Measurements from ENCODE around the gene CTU1. TPM values are rescaled to one million over a fixed set of nuclear protein-coding genes. Genes with fewer than 3 reads are reported as not detected.

Gene CTU1
- total and polyA plus RNA-seq, 9 donors: 2.7 to 4.8 (median 3.4) TPM

GRCh38 chr19:51124216-51124615 lies 16.0 kb upstream of the CTU1 start:
- no peak overlapping the region for H3K27ac ChIP-seq (ENCODE audit: low read length)
- DNase-seq: no peak
- H3K36me3 ChIP-seq (ENCODE audit: control insufficient read depth, insufficient read depth, low read length): no peaks in the 10 kb centered on the region
- H3K4me3 ChIP-seq (ENCODE audit: low read length): no peak overlapping the region
- no peaks in the 10 kb centered on the region for H3K9me3 ChIP-seq (replicated peaks; ENCODE audit: control insufficient read depth, low read depth, low read length)
- peaks cover 15% of the 10 kb centered on the region for H3K4me1 ChIP-seq (ENCODE audit: control insufficient read depth, insufficient read depth, low read length)
- peaks cover 2% of the 10 kb centered on the region for H3K27me3 ChIP-seq (ENCODE audit: control insufficient read depth, insufficient read depth, low read length)
- WGBS (ENCODE audit: insufficient coverage): 87% methylated on average over 5 of the region's 9 CpGs

DNA sequence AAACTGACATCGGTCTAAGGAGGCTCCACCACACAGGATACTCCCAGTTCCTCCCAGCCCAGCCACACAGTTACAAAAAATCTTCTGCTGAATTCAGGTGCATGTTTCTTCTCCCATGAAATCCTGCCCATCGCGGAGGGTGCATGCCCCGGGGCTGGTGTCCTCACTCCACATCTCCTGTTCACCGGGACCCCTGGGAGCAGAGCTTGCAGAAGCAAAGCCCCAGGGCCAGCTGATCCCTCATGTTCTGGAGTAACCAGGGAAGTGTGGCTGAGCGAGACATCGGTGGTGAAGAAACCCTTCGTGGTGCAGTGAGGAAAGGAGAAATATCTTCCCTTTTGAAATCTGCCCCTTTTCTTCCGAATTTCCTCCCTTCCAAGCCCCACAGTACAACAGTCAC lies 15.6 kb upstream of the CTU1 start:
- Histone ChIP-seq H3K4me3 (ENCODE audit: low read length) (no peak overlapping the region), H3K36me3 (ENCODE audit: control insufficient read depth, insufficient read depth, low read length) (no peaks in the 10 kb centered on the region), H3K27me3 (ENCODE audit: control insufficient read depth, insufficient read depth, low read length) (peaks cover 2% of the 10 kb centered on the region), H3K4me1 (ENCODE audit: control insufficient read depth, insufficient read depth, low read length) (peaks cover 15% of the 10 kb centered on the region), H3K9me3 (replicated peaks; ENCODE audit: control insufficient read depth, low read depth, low read length) (no peaks in the 10 kb centered on the region), H3K27ac (ENCODE audit: low read length) (no peak overlapping the region)
- DNase-seq: no peak
- 71% methylated on average over 3 of the region's 9 CpGs for WGBS (ENCODE audit: insufficient coverage)

GRCh38 chr19:51123381-51123800 lies 15.2 kb upstream of the CTU1 start:
- peaks cover 2% of the 10 kb centered on the region for H3K27me3 ChIP-seq (ENCODE audit: control insufficient read depth, insufficient read depth, low read length)
- no peaks in the 10 kb centered on the region for H3K36me3 ChIP-seq (ENCODE audit: control insufficient read depth, insufficient read depth, low read length)
- no peak overlapping the region for H3K27ac ChIP-seq (ENCODE audit: low read length)
- no peak for DNase-seq
- 48% methylated on average over 4 of the region's 6 CpGs for WGBS (ENCODE audit: insufficient coverage)
- no peak overlapping the region for H3K4me3 ChIP-seq (ENCODE audit: low read length)
- H3K4me1 ChIP-seq (ENCODE audit: control insufficient read depth, insufficient read depth, low read length): peaks cover 12% of the 10 kb centered on the region
- no peaks in the 10 kb centered on the region for H3K9me3 ChIP-seq (replicated peaks; ENCODE audit: control insufficient read depth, low read depth, low read length)

- Histone ChIP-seq H3K4me1 (ENCODE audit: control insufficient read depth, insufficient read depth, low read length) (peaks cover 7% of the 10 kb centered on the region), H3K9me3 (replicated peaks; ENCODE audit: control insufficient read depth, low read depth, low read length) (no peaks in the 10 kb centered on the region), H3K27me3 (ENCODE audit: control insufficient read depth, insufficient read depth, low read length) (peaks cover 2% of the 10 kb centered on the region), H3K4me3 (ENCODE audit: low read length) (no peak overlapping the region), H3K27ac (ENCODE audit: low read length) (no peak overlapping the region), H3K36me3 (ENCODE audit: control insufficient read depth, insufficient read depth, low read length) (no peaks in the 10 kb centered on the region)
- no peak for DNase-seq
- 76% methylated on average over 14 of the region's 22 CpGs for WGBS (ENCODE audit: insufficient coverage)
Observed at GRCh38 chr19:51122112-51122981, 14.1 kb upstream of the CTU1 start.

- DNase-seq: no peak
- 86% methylated on average over 3 of the region's 8 CpGs for WGBS (ENCODE audit: insufficient coverage)
- Histone ChIP-seq H3K4me1 (ENCODE audit: control insufficient read depth, insufficient read depth, low read length) (peaks cover 4% of the 10 kb centered on the region), H3K9me3 (replicated peaks; ENCODE audit: control insufficient read depth, low read depth, low read length) (no peaks in the 10 kb centered on the region), H3K27me3 (ENCODE audit: control insufficient read depth, insufficient read depth, low read length) (peaks cover 3% of the 10 kb centered on the region), H3K36me3 (ENCODE audit: control insufficient read depth, insufficient read depth, low read length) (no peaks in the 10 kb centered on the region), H3K27ac (ENCODE audit: low read length) (no peak overlapping the region), H3K4me3 (ENCODE audit: low read length) (no peak overlapping the region)
Observed at GRCh38 chr19:51121257-51121656, 13.0 kb upstream of the CTU1 start.

- 86% methylated on average over 1 of the region's 6 CpGs for WGBS (ENCODE audit: insufficient coverage)
- Histone ChIP-seq H3K4me3 (ENCODE audit: low read length) (no peak overlapping the region), H3K9me3 (replicated peaks; ENCODE audit: control insufficient read depth, low read depth, low read length) (no peaks in the 10 kb centered on the region), H3K27me3 (ENCODE audit: control insufficient read depth, insufficient read depth, low read length) (peaks cover 4% of the 10 kb centered on the region), H3K27ac (ENCODE audit: low read length) (no peak overlapping the region), H3K4me1 (ENCODE audit: control insufficient read depth, insufficient read depth, low read length) (peaks cover 4% of the 10 kb centered on the region), H3K36me3 (ENCODE audit: control insufficient read depth, insufficient read depth, low read length) (no peaks in the 10 kb centered on the region)
- no peak for DNase-seq
Observed at GRCh38 chr19:51120160-51120559, 12.0 kb upstream of the CTU1 start.

DNA sequence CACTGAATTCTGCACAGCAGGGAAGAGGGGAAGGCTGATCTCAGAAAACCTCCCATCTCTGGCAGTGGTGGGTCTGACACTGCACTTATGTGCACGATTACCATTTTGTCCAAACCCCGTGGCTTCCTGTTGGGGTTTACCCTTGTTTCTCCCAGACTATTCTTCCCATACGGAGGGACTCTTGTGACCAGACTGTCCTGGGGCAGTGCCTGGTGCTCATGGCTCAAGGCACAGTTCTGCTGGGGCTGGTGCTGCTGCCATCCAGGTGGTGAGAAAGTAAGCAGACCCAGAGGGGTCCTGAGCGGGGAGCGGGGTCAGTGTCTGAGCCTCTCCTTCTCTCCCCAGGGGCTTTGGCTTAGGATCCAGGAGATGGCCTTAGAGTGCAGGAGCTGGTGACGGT lies 11.4 kb upstream of the CTU1 start:
- H3K27me3 ChIP-seq (ENCODE audit: control insufficient read depth, insufficient read depth, low read length): peaks cover 4% of the 10 kb centered on the region
- peak; percentile 35 for DNase-seq
- no peaks in the 10 kb centered on the region for H3K36me3 ChIP-seq (ENCODE audit: control insufficient read depth, insufficient read depth, low read length)
- H3K9me3 ChIP-seq (replicated peaks; ENCODE audit: control insufficient read depth, low read depth, low read length): no peaks in the 10 kb centered on the region
- no peak overlapping the region for H3K4me3 ChIP-seq (ENCODE audit: low read length)
- H3K27ac ChIP-seq (ENCODE audit: low read length): no peak overlapping the region
- WGBS (ENCODE audit: insufficient coverage): 79% methylated on average over 2 of the region's 6 CpGs
- peaks cover 4% of the 10 kb centered on the region for H3K4me1 ChIP-seq (ENCODE audit: control insufficient read depth, insufficient read depth, low read length)

DNA sequence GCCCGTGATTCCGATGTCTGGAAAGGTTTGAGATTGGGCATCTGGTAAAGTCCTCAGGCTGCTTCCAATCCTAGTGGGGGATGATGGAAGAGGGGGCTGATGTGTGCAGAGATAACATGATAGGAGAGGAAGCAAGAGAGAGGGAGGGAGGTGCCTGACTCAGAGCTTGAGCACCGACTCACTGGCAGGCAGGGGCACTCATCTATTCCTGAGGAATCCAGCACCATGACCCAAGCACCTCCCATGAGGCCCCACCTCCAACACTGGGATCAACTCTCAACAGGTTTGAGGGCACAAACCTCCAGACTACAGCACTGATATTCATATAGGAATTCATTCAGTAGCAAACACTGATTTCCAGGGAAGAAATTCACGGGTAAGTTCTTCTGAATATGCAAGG lies 10.9 kb upstream of the CTU1 start:
- H3K4me1 ChIP-seq (ENCODE audit: control insufficient read depth, insufficient read depth, low read length): peaks cover under 1% of the 10 kb centered on the region

DNA sequence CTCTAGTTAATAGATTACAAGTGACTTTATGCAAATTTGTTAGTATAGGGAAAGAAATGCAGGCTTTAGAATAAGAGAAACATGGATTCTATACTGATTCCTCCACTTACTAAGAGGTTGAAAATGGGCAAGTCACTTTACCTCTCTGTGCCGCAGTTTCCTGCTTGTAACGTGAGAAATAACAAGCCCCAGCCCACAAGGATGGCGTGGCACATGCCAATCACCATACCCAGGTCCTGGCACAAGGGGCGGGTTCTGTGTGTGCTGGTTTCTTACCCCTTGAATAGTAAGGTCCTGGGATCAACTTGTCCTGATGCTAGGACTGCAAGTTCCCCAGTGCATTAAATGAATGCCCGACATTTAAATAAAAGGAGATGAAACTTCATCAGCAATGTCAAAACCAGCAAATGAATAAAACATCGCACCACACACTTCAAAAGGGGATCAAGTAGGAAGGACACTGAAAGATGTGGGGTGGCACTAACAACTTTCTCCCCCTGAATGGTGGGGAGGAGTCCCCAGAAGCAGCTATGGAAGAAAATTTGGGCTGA lies 8.6 kb upstream of the CTU1 start:
- H3K4me1 ChIP-seq (ENCODE audit: control insufficient read depth, insufficient read depth, low read length): no peaks in the 10 kb centered on the region
- no peaks in the 10 kb centered on the region for H3K9me3 ChIP-seq (replicated peaks; ENCODE audit: control insufficient read depth, low read depth, low read length)
- WGBS (ENCODE audit: insufficient coverage): no CpG with 5 or more reads among the region's 6 CpGs
- no peaks in the 10 kb centered on the region for H3K36me3 ChIP-seq (ENCODE audit: control insufficient read depth, insufficient read depth, low read length)
- H3K27ac ChIP-seq (ENCODE audit: low read length): no peak overlapping the region
- H3K27me3 ChIP-seq (ENCODE audit: control insufficient read depth, insufficient read depth, low read length): peaks cover 11% of the 10 kb centered on the region
- H3K4me3 ChIP-seq (ENCODE audit: low read length): no peak overlapping the region
- DNase-seq: no peak

More for the DNA sequence above, 10.9 kb upstream of the CTU1 start:
- no peaks in the 10 kb centered on the region for H3K9me3 ChIP-seq (replicated peaks; ENCODE audit: control insufficient read depth, low read depth, low read length)
- no peak overlapping the region for H3K4me3 ChIP-seq (ENCODE audit: low read length)
- no peak overlapping the region for H3K27ac ChIP-seq (ENCODE audit: low read length)
- WGBS (ENCODE audit: insufficient coverage): 72% methylated on average over 2 of the region's 4 CpGs
- peaks cover 4% of the 10 kb centered on the region for H3K27me3 ChIP-seq (ENCODE audit: control insufficient read depth, insufficient read depth, low read length)
- no peak for DNase-seq
- no peaks in the 10 kb centered on the region for H3K36me3 ChIP-seq (ENCODE audit: control insufficient read depth, insufficient read depth, low read length)

- H3K27me3 ChIP-seq (ENCODE audit: control insufficient read depth, insufficient read depth, low read length): peaks cover 9% of the 10 kb centered on the region
Observed at GRCh38 chr19:51114087-51114729, 6.0 kb upstream of the CTU1 start.

More at GRCh38 chr19:51114087-51114729, 6.0 kb upstream of the CTU1 start:
- no peak overlapping the region for H3K27ac ChIP-seq (ENCODE audit: low read length)
- DNase-seq: no peak
- no peaks in the 10 kb centered on the region for H3K36me3 ChIP-seq (ENCODE audit: control insufficient read depth, insufficient read depth, low read length)
- H3K4me1 ChIP-seq (ENCODE audit: control insufficient read depth, insufficient read depth, low read length): no peaks in the 10 kb centered on the region
- no CpG with 5 or more reads among the region's 6 CpGs for WGBS (ENCODE audit: insufficient coverage)
- H3K4me3 ChIP-seq (ENCODE audit: low read length): no peak overlapping the region
- H3K9me3 ChIP-seq (replicated peaks; ENCODE audit: control insufficient read depth, low read depth, low read length): no peaks in the 10 kb centered on the region

All from muscle of leg (tissue), 11 donors.